Spleen (tissue), 7 donors: ENCODE measurements around the gene TSG101.

Experiments
- POLR2A ChIP-seq, 3 donors: fragments of 450-650 bp; IDR thresholded peaks; one replicate each; pipeline ENCODE4 v1.5.1; 2017; ENCODE audit warnings: antibody characterized with exemption in 3 of 3, mild to moderate bottlenecking in 1 of 3
- POLR2AphosphoS5 ChIP-seq, 3 donors: sonication (generic); formaldehyde crosslinking; IDR thresholded peaks; one replicate each; pipeline ENCODE4 v1.5.1; 2017; ENCODE audit warnings: antibody characterized with exemption in 3 of 3
- TF ChIP-seq, protein P1 (sequence below), 11 experiments: fragments of 200-600 bp in 7 of 11; fragments of 450-650 bp in 4 of 11; sonication (generic) in 4 of 11; IDR thresholded peaks in 8 of 11; conservative IDR thresholded peaks in 3 of 11; 1 replicate in 7 of 11; 2 replicates in 4 of 11; pipeline versions ENCODE4 v1.4.0 to v1.8.0; 2016 to 2021; ENCODE audit warnings: antibody characterized with exemption in 11 of 11, inconsistent platforms in 4 of 11, mild to moderate bottlenecking in 1 of 11
- donor health status: DM: no; HTN: no; CAD: no; lungs with moderate emphysema.
- donor health status: DM: no; HTN: no; CAD: no.
- donor health status: DM: no; HTN: no; CAD: no.

DNA sequence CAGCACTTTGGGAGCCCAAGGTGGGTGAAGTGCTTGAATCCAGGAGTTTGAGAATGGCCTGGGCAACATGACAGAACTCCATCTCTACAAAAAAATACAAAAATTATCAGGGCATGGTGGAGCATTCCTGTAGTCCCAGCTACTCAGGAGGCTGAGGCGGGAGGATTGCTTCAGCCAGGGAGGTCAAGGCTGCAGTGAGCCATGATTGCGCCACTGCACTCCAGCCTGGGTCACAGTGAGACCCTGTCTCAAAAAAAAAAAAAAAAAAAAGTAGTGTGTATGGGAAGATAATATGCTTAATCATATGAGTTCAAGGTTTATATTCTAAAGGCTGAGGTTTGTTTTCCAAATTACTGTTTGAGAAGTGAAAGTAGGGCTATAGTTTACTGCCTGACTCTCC is 60.3 kb downstream of the TSG101 start:
- TF ChIP-seq, protein P1, sequence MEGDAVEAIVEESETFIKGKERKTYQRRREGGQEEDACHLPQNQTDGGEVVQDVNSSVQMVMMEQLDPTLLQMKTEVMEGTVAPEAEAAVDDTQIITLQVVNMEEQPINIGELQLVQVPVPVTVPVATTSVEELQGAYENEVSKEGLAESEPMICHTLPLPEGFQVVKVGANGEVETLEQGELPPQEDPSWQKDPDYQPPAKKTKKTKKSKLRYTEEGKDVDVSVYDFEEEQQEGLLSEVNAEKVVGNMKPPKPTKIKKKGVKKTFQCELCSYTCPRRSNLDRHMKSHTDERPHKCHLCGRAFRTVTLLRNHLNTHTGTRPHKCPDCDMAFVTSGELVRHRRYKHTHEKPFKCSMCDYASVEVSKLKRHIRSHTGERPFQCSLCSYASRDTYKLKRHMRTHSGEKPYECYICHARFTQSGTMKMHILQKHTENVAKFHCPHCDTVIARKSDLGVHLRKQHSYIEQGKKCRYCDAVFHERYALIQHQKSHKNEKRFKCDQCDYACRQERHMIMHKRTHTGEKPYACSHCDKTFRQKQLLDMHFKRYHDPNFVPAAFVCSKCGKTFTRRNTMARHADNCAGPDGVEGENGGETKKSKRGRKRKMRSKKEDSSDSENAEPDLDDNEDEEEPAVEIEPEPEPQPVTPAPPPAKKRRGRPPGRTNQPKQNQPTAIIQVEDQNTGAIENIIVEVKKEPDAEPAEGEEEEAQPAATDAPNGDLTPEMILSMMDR (IDR thresholded peaks at IDR 0.05 in 8 of 11, conservative IDR thresholded peaks at IDR 0.05 in 3 of 11), result no peak
- no peak for TF ChIP-seq POLR2A (IDR thresholded peaks at IDR 0.05)
- TF ChIP-seq POLR2AphosphoS5 (IDR thresholded peaks at IDR 0.05), result no peak
